ENCODE measurements around the gene STAT5B. TPM values are rescaled to one million over a fixed set of nuclear protein-coding genes. Genes with fewer than 3 reads are reported as not detected.
A peak's percentile ranks its signal among the peaks of the same experiment; 100 is the strongest.
"Not testable (repeated sequence)": the region's sequence is repeated elsewhere in the genome, so short reads cannot be mapped to it uniquely, and the experiment has no call there.

STAT5B gene
- polyA plus RNA-seq, 2 donors: 14.0 to 14.4 TPM

- H3K4me3 ChIP-seq (ENCODE audit: low read depth in 1 of 2, low read length in 2 of 2); H3K27me3 ChIP-seq (ENCODE audit: control insufficient read depth in 1 of 2, insufficient read depth in 2 of 2, low read length in 2 of 2); H3K27ac ChIP-seq (ENCODE audit: low read depth in 2 of 2, low read length in 1 of 2); H3K4me1 ChIP-seq (ENCODE audit: control insufficient read depth in 2 of 2, insufficient read depth in 2 of 2, low read length in 1 of 2); H3K9me3 ChIP-seq (ENCODE audit: control insufficient read depth in 2 of 2, insufficient read depth in 1 of 2, low read depth in 1 of 2, low read length in 1 of 2): not testable (repeated sequence)
- 80% methylated on average over 9 to 10 of the region's 10 CpGs for WGBS, 2 donors
- peaks cover 10 to 16% of the 10 kb centered on the region in 2 donors for H3K36me3 ChIP-seq (ENCODE audit: control insufficient read depth in 2 of 2, insufficient read depth in 2 of 2, low read length in 1 of 2)
Measured at GRCh38 chr17:42297775-42298174, 21.6 kb upstream of the STAT5B start.

DNA sequence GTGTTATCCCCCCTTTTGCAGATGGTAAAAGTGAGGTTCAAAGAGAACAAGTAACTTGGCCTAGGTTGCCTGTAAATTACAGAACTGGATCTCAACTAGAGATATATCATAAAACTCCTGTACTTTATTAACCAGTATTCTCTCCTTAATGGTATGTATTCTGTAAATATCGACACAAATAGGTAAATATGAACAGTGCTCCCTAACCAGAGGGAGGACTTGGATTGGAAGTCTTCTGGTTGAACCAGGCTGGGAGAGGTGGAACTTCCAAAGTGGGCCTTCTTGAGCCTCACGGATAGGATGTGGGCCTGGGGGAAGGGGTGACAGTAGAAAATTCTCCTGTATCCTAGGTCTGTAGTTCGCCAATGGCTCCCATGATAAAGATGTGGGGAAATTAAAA is 19.8 kb upstream of the STAT5B start:
- H3K4me3 ChIP-seq (ENCODE audit: low read depth in 1 of 2, low read length in 2 of 2): no peak overlapping the region
- peaks cover 3 to 8% of the 10 kb centered on the region in 2 donors for H3K36me3 ChIP-seq (ENCODE audit: control insufficient read depth in 2 of 2, insufficient read depth in 2 of 2, low read length in 1 of 2)
- H3K27ac ChIP-seq (ENCODE audit: low read depth in 2 of 2, low read length in 1 of 2): no peak overlapping the region
- H3K27me3 ChIP-seq (ENCODE audit: control insufficient read depth in 1 of 2, insufficient read depth in 2 of 2, low read length in 2 of 2): no peaks in the 10 kb centered on the region
- peaks cover 0 to 2% of the 10 kb centered on the region in 2 donors for H3K4me1 ChIP-seq (ENCODE audit: control insufficient read depth in 2 of 2, insufficient read depth in 2 of 2, low read length in 1 of 2)
- H3K9me3 ChIP-seq (ENCODE audit: control insufficient read depth in 2 of 2, insufficient read depth in 1 of 2, low read depth in 1 of 2, low read length in 1 of 2): no peaks in the 10 kb centered on the region
- WGBS, 2 donors: 94 to 97% methylated on average over 3 of the region's 3 CpGs

GRCh38 chr17:42294469-42295398 is 18.5 kb upstream of the STAT5B start:
- H3K9me3 ChIP-seq (ENCODE audit: control insufficient read depth in 2 of 2, insufficient read depth in 1 of 2, low read depth in 1 of 2, low read length in 1 of 2): no peaks in the 10 kb centered on the region
- H3K27me3 ChIP-seq (ENCODE audit: control insufficient read depth in 1 of 2, insufficient read depth in 2 of 2, low read length in 2 of 2): no peaks in the 10 kb centered on the region
- H3K4me1 ChIP-seq (ENCODE audit: control insufficient read depth in 2 of 2, insufficient read depth in 2 of 2, low read length in 1 of 2): peaks cover 0 to 2% of the 10 kb centered on the region in 2 donors
- peaks cover 3 to 5% of the 10 kb centered on the region in 2 donors for H3K36me3 ChIP-seq (ENCODE audit: control insufficient read depth in 2 of 2, insufficient read depth in 2 of 2, low read length in 1 of 2)
- no peak overlapping the region for H3K4me3 ChIP-seq (ENCODE audit: low read depth in 1 of 2, low read length in 2 of 2)
- WGBS, 2 donors: 84 to 88% methylated on average over 12 of the region's 12 CpGs
- no peak overlapping the region for H3K27ac ChIP-seq (ENCODE audit: low read depth in 2 of 2, low read length in 1 of 2)

DNA sequence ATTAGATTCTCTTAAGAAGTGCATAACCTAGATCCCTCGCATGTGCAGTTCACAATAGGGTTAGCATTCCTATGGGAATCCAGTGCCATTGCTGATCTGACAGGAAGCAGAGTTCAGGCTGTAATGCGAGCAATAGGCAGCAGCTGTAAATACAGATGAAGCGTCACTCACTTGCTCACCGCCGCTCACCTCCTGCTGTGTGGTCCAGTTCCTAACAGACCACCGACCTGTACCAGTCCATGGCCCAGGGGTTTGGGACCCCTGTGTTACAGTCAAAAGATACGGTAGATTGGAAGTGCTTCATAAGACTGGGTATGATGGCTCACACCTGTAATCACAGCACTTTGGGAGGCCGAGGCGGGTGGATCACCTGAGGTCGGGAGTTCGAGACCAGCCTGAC is 14.9 kb upstream of the STAT5B start:
- H3K9me3 ChIP-seq (ENCODE audit: control insufficient read depth in 2 of 2, insufficient read depth in 1 of 2, low read depth in 1 of 2, low read length in 1 of 2): no peaks in the 10 kb centered on the region
- WGBS, 2 donors: 89 to 91% methylated on average over 11 of the region's 11 CpGs
- no peaks in the 10 kb centered on the region for H3K27me3 ChIP-seq (ENCODE audit: control insufficient read depth in 1 of 2, insufficient read depth in 2 of 2, low read length in 2 of 2)
- no peak overlapping the region for H3K4me3 ChIP-seq (ENCODE audit: low read depth in 1 of 2, low read length in 2 of 2)
- peaks cover 13 to 20% of the 10 kb centered on the region in 2 donors for H3K4me1 ChIP-seq (ENCODE audit: control insufficient read depth in 2 of 2, insufficient read depth in 2 of 2, low read length in 1 of 2)
- H3K36me3 ChIP-seq (ENCODE audit: control insufficient read depth in 2 of 2, insufficient read depth in 2 of 2, low read length in 1 of 2): peaks cover 3 to 5% of the 10 kb centered on the region in 2 donors
- no peak overlapping the region for H3K27ac ChIP-seq (ENCODE audit: low read depth in 2 of 2, low read length in 1 of 2)

- Histone ChIP-seq H3K36me3 (ENCODE audit: control insufficient read depth in 2 of 2, insufficient read depth in 2 of 2, low read length in 1 of 2) (peaks cover under 1 to 3% of the 10 kb centered on the region in 2 donors), H3K27ac (ENCODE audit: low read depth in 2 of 2, low read length in 1 of 2) (no peak overlapping the region), H3K9me3 (ENCODE audit: control insufficient read depth in 2 of 2, insufficient read depth in 1 of 2, low read depth in 1 of 2, low read length in 1 of 2) (no peaks in the 10 kb centered on the region), H3K4me1 (ENCODE audit: control insufficient read depth in 2 of 2, insufficient read depth in 2 of 2, low read length in 1 of 2) (peaks cover 13 to 21% of the 10 kb centered on the region in 2 donors), H3K27me3 (ENCODE audit: control insufficient read depth in 1 of 2, insufficient read depth in 2 of 2, low read length in 2 of 2) (no peaks in the 10 kb centered on the region), H3K4me3 (ENCODE audit: low read depth in 1 of 2, low read length in 2 of 2) (no peak overlapping the region)
- WGBS, 2 donors: 78 to 79% methylated on average over 5 of the region's 5 CpGs
Measured at GRCh38 chr17:42290577-42290976, 14.4 kb upstream of the STAT5B start.

GRCh38 chr17:42289611-42290181 is 13.5 kb upstream of the STAT5B start:
- 72 to 78% methylated on average over 9 of the region's 9 CpGs for WGBS, 2 donors
- H3K4me3 ChIP-seq (ENCODE audit: low read depth in 1 of 2, low read length in 2 of 2): peak overlapping the region in 1 of 2 donors; percentile 64

DNA sequence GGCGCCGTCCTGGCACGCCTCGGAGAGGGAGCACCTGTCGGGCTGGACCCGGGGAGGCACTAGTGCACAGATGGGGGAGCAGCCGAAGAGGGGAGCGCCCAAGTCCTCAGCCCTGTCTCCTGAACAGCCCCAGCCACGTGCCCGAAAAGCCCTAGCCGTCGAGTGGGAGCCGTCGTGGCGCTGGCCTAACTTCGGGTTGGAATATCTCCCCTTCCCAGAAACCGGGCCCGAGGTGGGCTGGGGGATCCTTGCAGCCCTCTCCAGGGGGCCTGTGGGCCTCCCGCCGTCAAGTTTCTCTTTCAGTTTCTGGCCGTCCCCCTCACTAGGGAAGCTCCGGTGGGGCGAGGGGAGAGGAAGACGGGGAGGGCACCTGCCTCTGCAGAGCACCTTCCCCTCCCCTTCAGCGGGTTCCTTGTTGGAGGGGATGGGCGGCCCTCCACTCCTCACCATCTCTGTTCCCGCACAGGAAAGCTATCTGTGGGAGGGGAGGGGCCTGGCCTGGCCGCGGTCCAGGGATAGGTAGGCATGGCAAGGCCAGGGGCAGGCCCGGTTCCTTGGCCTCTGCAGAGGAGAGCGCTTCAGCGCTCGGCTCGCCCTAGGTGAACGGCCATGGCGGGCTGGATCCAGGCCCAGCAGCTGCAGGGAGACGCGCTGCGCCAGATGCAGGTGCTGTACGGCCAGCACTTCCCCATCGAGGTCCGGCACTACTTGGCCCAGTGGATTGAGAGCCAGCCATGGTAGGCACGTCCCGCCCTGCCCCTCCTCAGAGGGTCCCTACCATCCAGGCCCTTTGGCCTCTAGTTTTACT is 12.8 kb upstream of the STAT5B start:
- Histone ChIP-seq H3K27me3 (ENCODE audit: control insufficient read depth in 1 of 2, insufficient read depth in 2 of 2, low read length in 2 of 2) (no peaks in the 10 kb centered on the region), H3K4me3 (ENCODE audit: low read depth in 1 of 2, low read length in 2 of 2) (peak overlapping the region; percentile 64 to 65), H3K36me3 (ENCODE audit: control insufficient read depth in 2 of 2, insufficient read depth in 2 of 2, low read length in 1 of 2) (no peaks in the 10 kb centered on the region), H3K27ac (ENCODE audit: low read depth in 2 of 2, low read length in 1 of 2) (peak overlapping the region; percentile 88 to 90), H3K4me1 (ENCODE audit: control insufficient read depth in 2 of 2, insufficient read depth in 2 of 2, low read length in 1 of 2) (peaks cover 12 to 21% of the 10 kb centered on the region in 2 donors), H3K9me3 (ENCODE audit: control insufficient read depth in 2 of 2, insufficient read depth in 1 of 2, low read depth in 1 of 2, low read length in 1 of 2) (no peaks in the 10 kb centered on the region)
- 32 to 41% methylated on average over 42 to 44 of the region's 44 CpGs for WGBS, 2 donors

More at GRCh38 chr17:42289611-42290181, 13.5 kb upstream of the STAT5B start:
- Histone ChIP-seq H3K27me3 (ENCODE audit: control insufficient read depth in 1 of 2, insufficient read depth in 2 of 2, low read length in 2 of 2) (no peaks in the 10 kb centered on the region), H3K36me3 (ENCODE audit: control insufficient read depth in 2 of 2, insufficient read depth in 2 of 2, low read length in 1 of 2) (no peaks in the 10 kb centered on the region), H3K4me1 (ENCODE audit: control insufficient read depth in 2 of 2, insufficient read depth in 2 of 2, low read length in 1 of 2) (peaks cover 13 to 21% of the 10 kb centered on the region in 2 donors), H3K9me3 (ENCODE audit: control insufficient read depth in 2 of 2, insufficient read depth in 1 of 2, low read depth in 1 of 2, low read length in 1 of 2) (no peaks in the 10 kb centered on the region), H3K27ac (ENCODE audit: low read depth in 2 of 2, low read length in 1 of 2) (peak overlapping the region; percentile 88 to 90)

DNA sequence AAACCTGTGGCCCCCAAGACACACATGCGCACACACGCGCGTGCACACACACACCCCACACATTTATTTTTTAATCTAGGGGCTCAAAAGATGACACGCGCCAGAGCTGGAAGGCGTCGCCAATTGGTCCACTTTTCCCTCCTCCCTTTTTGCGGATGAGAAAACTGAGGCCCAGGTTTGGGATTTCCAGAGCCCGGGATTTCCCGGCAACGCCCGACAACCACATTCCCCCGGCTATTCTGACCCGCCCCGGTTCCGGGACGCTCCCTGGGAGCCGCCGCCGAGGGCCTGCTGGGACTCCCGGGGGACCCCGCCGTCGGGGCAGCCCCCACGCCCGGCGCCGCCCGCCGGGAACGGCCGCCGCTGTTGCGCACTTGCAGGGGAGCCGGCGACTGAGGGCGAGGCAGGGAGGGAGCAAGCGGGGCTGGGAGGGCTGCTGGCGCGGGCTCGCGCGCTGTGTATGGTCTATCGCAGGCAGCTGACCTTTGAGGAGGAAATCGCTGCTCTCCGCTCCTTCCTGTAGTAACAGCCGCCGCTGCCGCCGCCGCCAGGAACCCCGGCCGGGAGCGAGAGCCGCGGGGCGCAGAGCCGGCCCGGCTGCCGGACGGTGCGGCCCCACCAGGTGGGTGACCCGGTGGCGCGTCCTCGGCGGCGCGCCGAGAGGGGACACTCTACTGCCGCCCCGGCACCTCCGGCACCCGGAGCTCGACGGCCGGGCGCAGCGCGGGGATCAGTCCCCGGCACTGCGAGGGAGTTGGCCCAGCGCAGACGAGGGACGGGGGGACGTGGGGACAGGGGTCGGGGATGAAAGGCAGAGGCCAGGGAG is 12.0 kb upstream of the STAT5B start, which contains the start of gene STAT5A:
Gene STAT5A, plus strand, starts transcription at position 522 of the 826 bp plus-strand sequence. CDS start 914 bp downstream, outside the sequence.
- WGBS, 2 donors: 3 to 5% methylated on average over 59 to 88 of the region's 88 CpGs
- Histone ChIP-seq H3K36me3 (ENCODE audit: control insufficient read depth in 2 of 2, insufficient read depth in 2 of 2, low read length in 1 of 2) (no peaks in the 10 kb centered on the region), H3K9me3 (ENCODE audit: control insufficient read depth in 2 of 2, insufficient read depth in 1 of 2, low read depth in 1 of 2, low read length in 1 of 2) (no peaks in the 10 kb centered on the region), H3K27ac (ENCODE audit: low read depth in 2 of 2, low read length in 1 of 2) (peak within 1 kb of the TSS; percentile 88 to 90), H3K4me1 (ENCODE audit: control insufficient read depth in 2 of 2, insufficient read depth in 2 of 2, low read length in 1 of 2) (peaks cover 14 to 21% of the 10 kb centered on the region in 2 donors), H3K27me3 (ENCODE audit: control insufficient read depth in 1 of 2, insufficient read depth in 2 of 2, low read length in 2 of 2) (no peaks in the 10 kb centered on the region), H3K4me3 (ENCODE audit: low read depth in 1 of 2, low read length in 2 of 2) (peak within 1 kb of the TSS; percentile 64 to 65)

Data from esophagus (tissue), 2 donors.